Breast epithelium (tissue), 4 donors: ENCODE results near the gene SHB. TPM values are rescaled to one million over a fixed set of nuclear protein-coding genes. Genes with fewer than 3 reads are reported as not detected.

Source experiments
- DNase-seq, 2 donors: peaks; one replicate each; pipeline ENCODE4 v3.0.0-alpha.2; 2019; ENCODE audit warnings: low spot score in 2 of 2
- H3K27ac ChIP-seq, 2 donors: fragments of 200-600 bp; sonication (generic) in 1 of 2; one replicate each; pipeline ENCODE4 v1.5.1; 2016 to 2019; ENCODE audit warnings: mild to moderate bottlenecking in 1 of 2
- H3K27me3 ChIP-seq, 2 donors: fragments of 200-600 bp; sonication (generic) in 1 of 2; one replicate each; pipeline versions ENCODE4 v1.5.1 to v1.6.0; 2017 to 2019; ENCODE audit warnings: control low read depth in 1 of 2, mild to moderate bottlenecking in 1 of 2
- H3K36me3 ChIP-seq: fragments of 200-600 bp; one replicate; pipeline ENCODE4 v1.5.1; 2019
- H3K4me1 ChIP-seq, 2 donors: fragments of 200-600 bp; sonication (generic); one replicate each; pipeline ENCODE4 v1.5.1; 2016 to 2019; ENCODE audit warnings: control low read depth in 1 of 2
- H3K4me3 ChIP-seq, 3 donors: fragments of 200-600 bp; sonication (generic); 1 replicate in 2 of 3; 2 replicates in 1 of 3; pipeline ENCODE4 v1.5.1; 2016 to 2019; ENCODE audit warnings: mild to moderate bottlenecking in 3 of 3, moderate library complexity in 2 of 3
- H3K9me3 ChIP-seq, 2 donors: fragments of 200-600 bp; sonication (generic) in 1 of 2; one replicate each; pipeline ENCODE4 v1.5.1; 2016 to 2019; ENCODE audit warnings: control low read depth in 1 of 2
- POLR2A ChIP-seq: fragments of 450-650 bp; IDR thresholded peaks from one replicate; pipeline ENCODE4 v1.6.1; 2016; ENCODE audit warnings: antibody characterized with exemption, mild to moderate bottlenecking, moderate library complexity
- POLR2AphosphoS5 ChIP-seq, 3 donors: sonication (generic); formaldehyde crosslinking; IDR thresholded peaks; one replicate each; pipeline ENCODE4 v1.6.1; 2017; ENCODE audit warnings: antibody characterized with exemption in 3 of 3
- intact Hi-C: fragments of 100-400 bp; cut with DNase I; formaldehyde crosslinking; loops from one replicate; pipeline ENCODE4 v1.15.1; 2023; ENCODE audit warnings: low total_unique reads
- total RNA-seq, 3 donors: library from RNA; depleted of rRNA; stranded (reverse); fragments of >200 nt; gene quantifications; one replicate each; pipeline ENCODE4 v1.1.0, GENCODE V29; 2016
- TF ChIP-seq, protein P1 (sequence below), 3 donors: fragments of 450-650 bp; IDR thresholded peaks; one replicate each; pipeline ENCODE4 v1.5.1; 2016 to 2017; ENCODE audit warnings: antibody characterized with exemption in 3 of 3, mild to moderate bottlenecking in 3 of 3, moderate library complexity in 3 of 3

The SHB gene
- total RNA-seq, 3 donors from 2014 or later = 3.8 to 18.7 (median 17.9) TPM

DNA sequence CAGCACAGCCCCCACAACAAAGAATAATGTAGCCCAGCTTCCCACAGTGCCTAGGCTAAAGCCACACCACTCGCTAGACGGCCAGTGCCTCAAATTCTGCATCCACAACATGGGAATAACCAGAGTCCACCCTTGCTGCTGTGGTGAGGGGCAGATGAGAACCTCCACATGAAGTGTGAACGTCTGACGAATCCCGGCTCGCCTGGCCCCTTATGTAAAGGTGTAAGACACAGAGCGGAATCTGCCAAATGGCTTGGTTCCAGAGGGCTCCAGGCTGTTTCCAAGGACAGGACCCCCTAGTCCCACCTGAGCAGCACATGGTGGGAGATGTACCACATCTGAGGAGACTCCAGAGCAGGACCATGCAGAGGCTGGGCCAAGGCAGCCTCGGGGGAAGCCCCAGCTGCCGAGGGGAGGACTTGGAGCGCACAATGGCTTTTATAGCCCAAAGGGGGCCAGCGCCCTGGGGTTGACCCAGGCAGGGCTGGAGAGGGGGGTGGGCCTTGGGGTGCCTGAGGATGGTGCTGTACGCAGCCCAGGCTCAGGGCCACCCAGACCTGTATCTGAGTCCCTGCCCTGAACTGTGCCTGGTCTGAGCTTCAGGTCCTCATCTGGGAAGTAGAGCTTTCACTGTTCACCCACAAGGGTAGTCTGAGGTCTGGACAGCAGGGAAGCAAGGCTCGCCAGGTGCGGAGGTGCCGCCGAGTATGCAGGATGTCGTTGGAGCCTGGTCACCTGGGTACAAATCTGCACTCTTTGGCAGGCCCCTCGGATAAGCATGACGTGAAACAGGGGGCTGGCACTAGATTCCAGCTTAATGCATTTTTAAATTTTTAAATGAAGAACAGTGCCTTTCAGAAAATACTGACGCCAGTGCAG, 140.2 kb downstream of the SHB start:
- TF ChIP-seq POLR2A = no peak
- TF ChIP-seq POLR2AphosphoS5 (IDR thresholded peaks at IDR 0.05) = no peak
- TF ChIP-seq, protein P1, sequence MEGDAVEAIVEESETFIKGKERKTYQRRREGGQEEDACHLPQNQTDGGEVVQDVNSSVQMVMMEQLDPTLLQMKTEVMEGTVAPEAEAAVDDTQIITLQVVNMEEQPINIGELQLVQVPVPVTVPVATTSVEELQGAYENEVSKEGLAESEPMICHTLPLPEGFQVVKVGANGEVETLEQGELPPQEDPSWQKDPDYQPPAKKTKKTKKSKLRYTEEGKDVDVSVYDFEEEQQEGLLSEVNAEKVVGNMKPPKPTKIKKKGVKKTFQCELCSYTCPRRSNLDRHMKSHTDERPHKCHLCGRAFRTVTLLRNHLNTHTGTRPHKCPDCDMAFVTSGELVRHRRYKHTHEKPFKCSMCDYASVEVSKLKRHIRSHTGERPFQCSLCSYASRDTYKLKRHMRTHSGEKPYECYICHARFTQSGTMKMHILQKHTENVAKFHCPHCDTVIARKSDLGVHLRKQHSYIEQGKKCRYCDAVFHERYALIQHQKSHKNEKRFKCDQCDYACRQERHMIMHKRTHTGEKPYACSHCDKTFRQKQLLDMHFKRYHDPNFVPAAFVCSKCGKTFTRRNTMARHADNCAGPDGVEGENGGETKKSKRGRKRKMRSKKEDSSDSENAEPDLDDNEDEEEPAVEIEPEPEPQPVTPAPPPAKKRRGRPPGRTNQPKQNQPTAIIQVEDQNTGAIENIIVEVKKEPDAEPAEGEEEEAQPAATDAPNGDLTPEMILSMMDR (IDR thresholded peaks at IDR 0.05) = no peak

DNA sequence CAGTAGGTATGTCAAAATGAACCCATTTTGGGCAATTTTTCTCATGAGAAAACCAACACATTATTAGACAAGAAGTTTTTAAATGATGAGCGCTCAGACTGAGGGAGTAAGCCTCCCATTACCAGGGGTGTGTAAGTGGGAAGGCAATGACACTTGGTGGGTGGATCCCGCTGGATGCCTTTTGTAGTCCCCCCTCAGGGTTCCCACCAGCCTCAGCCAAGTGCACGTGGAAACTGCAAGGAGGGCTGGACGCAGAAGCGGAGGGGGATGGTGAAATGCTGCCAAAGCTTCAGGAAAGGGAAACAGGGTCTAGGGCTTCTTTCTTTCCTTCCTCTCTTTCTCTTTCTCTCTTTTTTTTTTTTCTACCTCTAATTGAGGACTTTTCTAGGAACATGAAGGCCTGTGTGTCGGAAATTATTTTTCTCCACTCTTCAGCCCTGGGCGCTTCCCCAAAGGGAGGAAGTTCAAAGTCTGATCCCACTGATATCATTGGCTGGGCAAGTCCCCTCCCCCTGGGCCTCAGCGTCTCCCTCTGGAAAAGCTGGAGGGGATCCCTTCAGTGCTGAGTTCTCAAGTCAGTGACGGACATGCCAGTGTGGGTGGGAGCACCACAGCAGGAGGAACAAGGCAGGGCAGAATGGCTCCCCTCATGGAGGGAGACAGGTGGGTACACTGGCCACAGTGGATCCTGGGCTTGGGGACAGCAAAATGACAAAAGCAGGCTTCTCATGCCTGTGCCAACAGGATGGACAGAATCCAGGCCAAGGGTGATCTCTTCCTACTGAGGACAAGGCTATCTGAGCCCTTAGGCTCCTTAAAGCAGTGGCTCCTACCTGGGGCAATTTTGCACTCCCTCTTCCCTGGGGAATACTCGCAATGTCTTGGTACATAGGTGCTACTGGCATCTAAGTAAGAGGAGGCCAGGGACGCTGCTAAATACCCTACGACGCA, 141.2 kb downstream of the SHB start:
- no peaks in the 10 kb centered on the region for H3K9me3 ChIP-seq
- H3K4me1 ChIP-seq = no peaks in the 10 kb centered on the region
- no peak overlapping the region for H3K27ac ChIP-seq
- intact Hi-C loops = no loop called here
- no peak overlapping the region for H3K4me3 ChIP-seq
- TF ChIP-seq POLR2AphosphoS5 (IDR thresholded peaks at IDR 0.05) (no peak), POLR2A (no peak)
- no peaks in the 10 kb centered on the region for H3K36me3 ChIP-seq
- no peaks in the 10 kb centered on the region for H3K27me3 ChIP-seq
- no peak for DNase-seq

More for the DNA sequence above, 140.2 kb downstream of the SHB start:
- intact Hi-C loops = no loop called here
- DNase-seq = no peak
- Histone ChIP-seq H3K27ac (no peak overlapping the region), H3K27me3 (no peaks in the 10 kb centered on the region), H3K4me3 (no peak overlapping the region), H3K36me3 (no peaks in the 10 kb centered on the region), H3K4me1 (no peaks in the 10 kb centered on the region), H3K9me3 (no peaks in the 10 kb centered on the region)

DNA sequence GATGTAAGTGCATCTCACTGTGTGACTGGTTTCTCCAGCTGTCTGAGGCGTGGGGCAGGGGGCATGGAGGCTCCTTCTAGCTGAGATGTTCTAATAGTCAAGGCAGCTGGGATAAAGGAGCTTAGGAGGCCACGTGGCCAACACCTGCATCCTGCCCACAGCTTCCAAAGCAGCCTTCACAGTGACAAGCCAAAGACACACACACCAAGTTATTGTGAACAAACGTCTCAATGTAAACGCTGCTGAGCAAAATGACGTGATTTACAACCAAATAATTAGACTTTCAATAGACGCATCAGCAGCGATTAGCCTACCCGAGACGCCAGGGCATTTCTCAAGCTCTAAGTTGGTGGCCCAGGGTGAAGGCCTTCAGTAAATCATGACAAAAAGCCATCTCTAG, 141.9 kb downstream of the SHB start:
- DNase-seq = no peak
- intact Hi-C loops = no loop called here
- H3K27ac ChIP-seq = no peak overlapping the region
- H3K9me3 ChIP-seq = no peaks in the 10 kb centered on the region
- no peak overlapping the region for H3K4me3 ChIP-seq
- no peaks in the 10 kb centered on the region for H3K4me1 ChIP-seq
- H3K27me3 ChIP-seq = no peaks in the 10 kb centered on the region
- H3K36me3 ChIP-seq = no peaks in the 10 kb centered on the region
- TF ChIP-seq, protein P1 (IDR thresholded peaks at IDR 0.05) = no peak
- TF ChIP-seq POLR2A (no peak), POLR2AphosphoS5 (IDR thresholded peaks at IDR 0.05) (no peak)

DNA sequence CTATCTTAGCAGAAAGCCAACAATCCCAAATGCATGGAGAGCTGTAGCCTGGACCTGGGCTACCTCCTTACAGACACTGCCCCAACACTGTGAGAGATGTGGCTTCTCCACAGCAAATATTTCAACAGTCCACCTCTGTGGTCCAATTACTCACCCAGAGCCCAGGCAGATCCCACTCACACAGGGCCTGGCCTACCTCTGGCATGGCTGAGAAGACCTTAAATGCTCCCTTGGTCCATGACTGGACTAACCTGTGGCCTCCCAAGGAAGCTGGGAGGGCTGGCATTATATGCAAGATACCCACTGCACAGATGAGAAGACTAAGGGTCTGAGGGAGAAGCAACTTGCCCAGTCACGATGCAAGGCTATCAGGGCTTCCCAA, 142.3 kb downstream of the SHB start:
- Histone ChIP-seq H3K36me3 (no peaks in the 10 kb centered on the region), H3K4me3 (no peak overlapping the region), H3K9me3 (no peaks in the 10 kb centered on the region), H3K4me1 (no peaks in the 10 kb centered on the region), H3K27ac (no peak overlapping the region), H3K27me3 (no peaks in the 10 kb centered on the region)
- intact Hi-C loops = no loop called here
- no peak for TF ChIP-seq POLR2A
- TF ChIP-seq, protein P1 (IDR thresholded peaks at IDR 0.05) = no peak
- no peak for TF ChIP-seq POLR2AphosphoS5 (IDR thresholded peaks at IDR 0.05)
- no peak for DNase-seq

DNA sequence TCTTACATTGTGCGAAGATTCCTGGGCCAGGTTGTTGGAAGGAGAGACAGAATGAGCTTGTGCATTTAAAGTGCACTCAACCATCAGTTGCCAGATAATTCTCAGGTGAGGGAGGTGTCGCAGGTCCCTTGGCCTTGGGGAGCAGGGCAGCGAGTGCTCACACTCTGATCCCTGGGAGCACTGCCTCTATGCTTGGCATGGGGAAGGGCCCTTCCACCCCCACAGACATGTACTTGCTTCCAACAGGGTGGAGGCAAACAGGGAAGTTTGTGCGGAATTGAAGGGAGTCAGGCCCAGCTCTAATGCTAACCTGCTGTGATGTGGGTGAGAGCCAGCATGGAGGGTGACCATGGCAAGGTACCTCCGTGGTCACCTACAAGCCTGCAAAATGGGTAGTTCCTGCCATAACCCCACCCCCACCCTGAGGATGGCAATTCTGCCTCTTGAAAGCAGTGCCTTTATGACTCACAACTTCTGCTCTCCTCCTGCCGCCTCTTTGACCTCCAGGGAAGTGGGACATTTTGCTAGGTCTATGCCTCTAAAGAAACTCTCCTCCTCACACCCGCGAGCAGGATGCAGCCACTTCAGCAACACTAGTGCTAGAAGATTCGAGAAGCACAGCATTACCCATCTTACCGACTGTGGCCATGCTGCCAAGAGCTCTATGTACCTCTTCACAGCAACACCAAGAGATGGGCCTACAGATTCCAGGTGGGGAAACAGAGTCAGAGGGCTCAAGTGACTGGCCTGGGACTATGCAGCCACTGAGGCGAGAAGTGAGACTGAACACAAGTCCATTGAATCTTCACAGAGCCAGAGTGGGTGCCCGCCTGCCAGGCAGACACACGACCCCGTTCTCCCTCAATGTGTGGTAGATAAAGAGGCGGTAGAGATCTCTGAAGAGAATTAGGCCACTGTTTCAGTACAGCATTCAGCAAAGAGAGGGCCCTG, 143.0 kb downstream of the SHB start:
- no peak for TF ChIP-seq POLR2AphosphoS5 (IDR thresholded peaks at IDR 0.05)
- TF ChIP-seq POLR2A = no peak
- TF ChIP-seq, protein P1 (IDR thresholded peaks at IDR 0.05) = no peak
- Histone ChIP-seq H3K36me3 (no peaks in the 10 kb centered on the region), H3K4me3 (no peak overlapping the region), H3K27ac (no peak overlapping the region), H3K27me3 (no peaks in the 10 kb centered on the region), H3K9me3 (no peaks in the 10 kb centered on the region), H3K4me1 (no peaks in the 10 kb centered on the region)
- intact Hi-C loops = no loop called here
- DNase-seq = no peak
